A549 (cell line): ENCODE data around the gene CDH6.

Experiments used
- MAFK ChIP-seq: fragments of 450-650 bp; IDR thresholded peaks from 2 replicates; pipeline ENCODE4 v1.6.1; 2014; ENCODE audit not compliant: partially characterized antibody
- PBX3 ChIP-seq: IDR thresholded peaks from 2 replicates; pipeline ENCODE4 v1.6.1; 2012
- POLR2A ChIP-seq: IDR thresholded peaks from 2 replicates; pipeline ENCODE4 v1.6.1; 2012; ENCODE audit warnings: mild to moderate bottlenecking, low read length
- RCOR1 ChIP-seq: fragments of 150-350 bp; IDR thresholded peaks from 2 replicates; pipeline ENCODE4 v1.6.1; 2014; ENCODE audit warnings: antibody characterized with exemption, low read length, low read depth
- ZFP36 ChIP-seq: fragments of 450-650 bp; IDR thresholded peaks from 2 replicates; pipeline ENCODE4 v1.6.1; 2014; ENCODE audit warnings: borderline replicate concordance; ENCODE audit not compliant: partially characterized antibody
- TF ChIP-seq, protein P1 (sequence below): fragments of >200 bp; sonication (Bioruptor Twin); formaldehyde crosslinking; IDR thresholded peaks from 3 replicates; pipeline ENCODE4 v1.5.1; 2016
- TF ChIP-seq, protein P2 (sequence below): fragments of 200-600 bp; sonication (generic); IDR thresholded peaks from 2 replicates; pipeline ENCODE4 v1.6.1; 2016; ENCODE audit warnings: antibody characterized with exemption, mild to moderate bottlenecking, moderate library complexity

GRCh38 chr5:31355337-31355736 lies 161.9 kb downstream of the CDH6 start:
- TF ChIP-seq ZFP36 = no peak
- TF ChIP-seq, protein P1, sequence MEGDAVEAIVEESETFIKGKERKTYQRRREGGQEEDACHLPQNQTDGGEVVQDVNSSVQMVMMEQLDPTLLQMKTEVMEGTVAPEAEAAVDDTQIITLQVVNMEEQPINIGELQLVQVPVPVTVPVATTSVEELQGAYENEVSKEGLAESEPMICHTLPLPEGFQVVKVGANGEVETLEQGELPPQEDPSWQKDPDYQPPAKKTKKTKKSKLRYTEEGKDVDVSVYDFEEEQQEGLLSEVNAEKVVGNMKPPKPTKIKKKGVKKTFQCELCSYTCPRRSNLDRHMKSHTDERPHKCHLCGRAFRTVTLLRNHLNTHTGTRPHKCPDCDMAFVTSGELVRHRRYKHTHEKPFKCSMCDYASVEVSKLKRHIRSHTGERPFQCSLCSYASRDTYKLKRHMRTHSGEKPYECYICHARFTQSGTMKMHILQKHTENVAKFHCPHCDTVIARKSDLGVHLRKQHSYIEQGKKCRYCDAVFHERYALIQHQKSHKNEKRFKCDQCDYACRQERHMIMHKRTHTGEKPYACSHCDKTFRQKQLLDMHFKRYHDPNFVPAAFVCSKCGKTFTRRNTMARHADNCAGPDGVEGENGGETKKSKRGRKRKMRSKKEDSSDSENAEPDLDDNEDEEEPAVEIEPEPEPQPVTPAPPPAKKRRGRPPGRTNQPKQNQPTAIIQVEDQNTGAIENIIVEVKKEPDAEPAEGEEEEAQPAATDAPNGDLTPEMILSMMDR = no peak
- no peak for TF ChIP-seq PBX3
- no peak for TF ChIP-seq MAFK
- TF ChIP-seq POLR2A = no peak
- TF ChIP-seq, protein P2, sequence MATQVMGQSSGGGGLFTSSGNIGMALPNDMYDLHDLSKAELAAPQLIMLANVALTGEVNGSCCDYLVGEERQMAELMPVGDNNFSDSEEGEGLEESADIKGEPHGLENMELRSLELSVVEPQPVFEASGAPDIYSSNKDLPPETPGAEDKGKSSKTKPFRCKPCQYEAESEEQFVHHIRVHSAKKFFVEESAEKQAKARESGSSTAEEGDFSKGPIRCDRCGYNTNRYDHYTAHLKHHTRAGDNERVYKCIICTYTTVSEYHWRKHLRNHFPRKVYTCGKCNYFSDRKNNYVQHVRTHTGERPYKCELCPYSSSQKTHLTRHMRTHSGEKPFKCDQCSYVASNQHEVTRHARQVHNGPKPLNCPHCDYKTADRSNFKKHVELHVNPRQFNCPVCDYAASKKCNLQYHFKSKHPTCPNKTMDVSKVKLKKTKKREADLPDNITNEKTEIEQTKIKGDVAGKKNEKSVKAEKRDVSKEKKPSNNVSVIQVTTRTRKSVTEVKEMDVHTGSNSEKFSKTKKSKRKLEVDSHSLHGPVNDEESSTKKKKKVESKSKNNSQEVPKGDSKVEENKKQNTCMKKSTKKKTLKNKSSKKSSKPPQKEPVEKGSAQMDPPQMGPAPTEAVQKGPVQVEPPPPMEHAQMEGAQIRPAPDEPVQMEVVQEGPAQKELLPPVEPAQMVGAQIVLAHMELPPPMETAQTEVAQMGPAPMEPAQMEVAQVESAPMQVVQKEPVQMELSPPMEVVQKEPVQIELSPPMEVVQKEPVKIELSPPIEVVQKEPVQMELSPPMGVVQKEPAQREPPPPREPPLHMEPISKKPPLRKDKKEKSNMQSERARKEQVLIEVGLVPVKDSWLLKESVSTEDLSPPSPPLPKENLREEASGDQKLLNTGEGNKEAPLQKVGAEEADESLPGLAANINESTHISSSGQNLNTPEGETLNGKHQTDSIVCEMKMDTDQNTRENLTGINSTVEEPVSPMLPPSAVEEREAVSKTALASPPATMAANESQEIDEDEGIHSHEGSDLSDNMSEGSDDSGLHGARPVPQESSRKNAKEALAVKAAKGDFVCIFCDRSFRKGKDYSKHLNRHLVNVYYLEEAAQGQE = no peak
- no peak for TF ChIP-seq RCOR1
